ENCODE data around the gene RASGRF2.

RASGRF2 gene

GRCh38 chr5:81142108-81142507, 181.9 kb downstream of the RASGRF2 start:
- DNase-seq, result no peak

- no peak for DNase-seq
Observed at GRCh38 chr5:81145329-81145935, 185.3 kb downstream of the RASGRF2 start.

- no peak for DNase-seq
Observed at GRCh38 chr5:81146031-81146430, 185.9 kb downstream of the RASGRF2 start.

- no peak for DNase-seq
Observed at GRCh38 chr5:81147011-81147885, 187.1 kb downstream of the RASGRF2 start.

DNA sequence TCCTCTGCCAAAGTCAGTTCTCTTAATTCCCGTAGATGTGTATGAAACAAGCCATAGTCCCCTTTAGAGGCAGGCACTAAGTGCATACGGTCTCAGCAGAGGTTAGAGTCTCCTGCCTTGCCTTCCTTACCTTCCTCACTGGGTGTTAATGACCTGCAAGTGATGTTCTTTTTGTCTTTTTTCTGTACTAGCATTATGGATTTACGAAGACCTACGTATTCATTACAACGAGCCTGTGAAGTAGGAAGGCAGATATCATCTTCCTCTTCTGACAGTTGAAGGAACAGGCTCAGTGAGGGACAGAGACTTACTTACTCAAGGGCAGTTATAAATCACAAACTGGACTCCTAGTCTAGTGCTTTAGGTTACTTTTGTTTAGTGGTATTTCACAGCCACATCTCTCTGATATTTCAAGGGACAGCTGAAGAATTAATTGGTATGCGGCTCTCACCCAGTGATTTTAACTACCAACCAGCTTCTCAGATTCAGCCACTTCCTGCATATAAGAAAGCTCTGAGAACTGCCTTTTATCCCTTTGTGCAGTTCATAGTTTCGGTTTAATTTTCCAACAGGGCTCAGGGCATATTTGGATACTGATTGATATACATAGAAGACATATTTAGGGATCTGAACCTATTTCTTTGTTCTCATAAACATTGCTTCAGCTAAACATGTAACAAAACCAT, 187.9 kb downstream of the RASGRF2 start:
- no peak for DNase-seq

GRCh38 chr5:81151546-81151945, 191.4 kb downstream of the RASGRF2 start:
- no peak for DNase-seq

DNA sequence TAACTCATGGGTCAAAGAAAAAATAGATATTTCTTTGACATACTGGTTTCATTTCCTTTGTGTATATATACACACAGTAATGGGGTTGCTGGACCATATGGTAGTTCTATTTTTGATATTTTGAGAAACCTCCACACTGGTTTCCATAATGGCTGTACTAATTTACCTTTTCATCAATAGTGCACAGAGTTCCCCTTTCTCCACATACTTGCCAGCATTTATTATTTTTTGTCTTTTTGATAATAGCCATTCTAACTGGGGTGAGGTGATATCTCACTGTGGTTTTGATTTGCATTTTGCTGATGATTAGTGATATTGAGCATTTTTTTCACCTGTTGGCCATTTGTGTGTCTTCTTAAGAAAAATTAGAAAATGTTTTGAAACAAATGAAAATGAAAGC, 194.6 kb downstream of the RASGRF2 start:
- DNase-seq, result no peak

DNA sequence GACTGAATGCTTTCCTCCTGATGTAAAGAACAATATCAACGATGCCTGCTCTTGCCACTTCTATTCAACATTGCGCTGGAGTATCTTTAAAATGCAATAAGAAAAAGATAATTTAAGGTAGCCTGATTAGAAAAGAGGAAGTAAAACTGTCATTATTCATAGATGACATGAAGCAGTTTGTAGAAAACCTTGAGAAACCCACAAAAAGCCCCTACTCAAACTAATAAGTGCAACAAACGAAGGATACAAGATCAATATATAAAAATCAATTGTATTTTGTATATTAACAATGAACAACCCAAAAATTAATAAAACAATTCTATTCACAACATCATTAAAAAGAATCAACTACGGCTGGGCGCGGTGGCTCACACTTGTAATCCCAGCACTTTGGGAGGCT, 196.6 kb downstream of the RASGRF2 start:
- no peak for DNase-seq

DNA sequence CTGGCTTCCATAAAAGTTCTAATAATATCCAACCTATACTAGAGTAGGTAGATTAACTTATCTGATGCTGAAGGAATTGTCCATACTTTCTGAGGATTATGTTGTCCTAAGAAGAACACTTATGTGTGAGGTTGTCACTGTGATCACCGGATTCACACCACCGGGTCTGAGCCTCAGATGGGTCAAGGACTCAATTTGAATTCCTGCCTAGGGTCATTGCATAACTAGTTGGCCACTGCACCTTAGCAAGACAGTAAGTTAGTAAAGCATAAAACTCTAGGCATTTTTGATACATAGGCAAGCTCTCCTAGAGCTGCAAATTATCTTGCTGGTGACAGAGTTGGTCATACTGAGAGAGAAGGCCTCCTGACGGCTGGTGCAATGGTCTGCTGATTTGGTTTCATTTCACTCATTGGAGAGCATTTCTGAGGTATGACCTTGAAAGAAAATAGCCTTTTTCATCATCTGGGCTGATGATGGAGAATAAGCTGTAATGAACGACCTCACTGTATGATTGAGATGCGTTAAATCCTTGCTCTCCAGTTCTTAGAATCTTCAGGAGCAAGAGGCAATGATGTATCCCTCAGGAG, 200.9 kb downstream of the RASGRF2 start:
- DNase-seq, result no peak

- no peak for DNase-seq
Observed at GRCh38 chr5:81162501-81162900, 202.3 kb downstream of the RASGRF2 start.

DNA sequence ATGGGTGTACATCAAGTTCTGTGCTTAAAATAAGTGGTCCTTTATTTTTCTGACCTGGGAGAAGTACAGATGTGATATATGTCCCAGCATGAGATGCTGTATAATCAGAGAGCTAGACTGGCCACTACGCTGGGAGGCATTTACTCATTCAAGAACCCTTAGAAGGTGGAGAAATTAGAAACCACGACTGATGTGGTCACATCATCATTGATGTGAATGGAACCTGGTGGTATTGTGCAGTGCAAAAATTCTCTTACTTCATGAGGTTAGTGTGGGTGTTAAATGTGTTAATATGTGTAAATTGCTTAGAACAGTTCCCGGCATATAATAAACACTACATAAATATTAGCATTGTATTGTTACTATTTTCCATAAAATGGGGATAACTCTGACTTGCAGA, 203.5 kb downstream of the RASGRF2 start:
- DNase-seq, result no peak

DNA sequence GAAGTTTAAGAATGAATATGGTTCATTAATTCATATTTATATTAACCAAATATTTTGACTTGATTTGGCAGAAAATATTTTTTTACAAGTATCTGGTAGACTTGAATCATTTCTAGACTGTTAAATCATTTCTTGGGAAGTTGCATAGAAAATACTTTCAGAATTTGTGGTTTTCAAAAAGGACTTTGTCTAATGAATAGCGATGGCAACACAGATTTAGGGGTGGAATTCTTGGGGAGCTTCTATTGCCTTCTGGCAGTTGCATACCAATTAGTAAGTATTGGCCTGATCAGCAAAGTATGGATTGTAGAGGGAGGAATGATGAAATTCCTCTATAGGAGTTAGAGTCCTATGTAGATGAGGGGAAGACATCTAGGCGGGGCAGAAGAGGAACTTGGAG, 204.3 kb downstream of the RASGRF2 start:
- DNase-seq, result no peak

GRCh38 chr5:81164936-81165335, 204.8 kb downstream of the RASGRF2 start:
- no peak for DNase-seq

GRCh38 chr5:81165493-81166119, 205.4 kb downstream of the RASGRF2 start:
- no peak for DNase-seq

DNA sequence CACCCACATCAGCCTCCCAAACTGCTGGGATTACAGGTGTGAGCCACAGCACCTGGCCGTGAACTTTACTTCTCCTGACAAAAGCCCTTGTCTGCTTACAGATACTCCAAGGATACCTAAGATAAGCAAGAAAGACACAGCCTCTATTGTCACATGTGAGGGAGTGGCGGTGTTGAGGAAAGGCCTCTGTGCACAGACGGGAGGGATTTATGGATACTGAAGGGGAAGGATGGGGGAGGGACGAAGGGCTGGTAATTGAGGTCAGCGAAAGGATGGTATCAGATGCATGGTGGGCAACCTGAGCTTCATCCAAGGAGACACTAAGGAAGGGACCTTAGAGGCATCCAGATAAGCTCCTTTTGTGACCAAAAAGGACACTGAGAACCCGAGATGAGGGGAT, 206.3 kb downstream of the RASGRF2 start:
- DNase-seq, result no peak

- DNase-seq, result no peak
Observed at GRCh38 chr5:81167078-81167477, 206.9 kb downstream of the RASGRF2 start.

- DNase-seq, result no peak
Observed at GRCh38 chr5:81167544-81167943, 207.4 kb downstream of the RASGRF2 start.

- DNase-seq, result no peak
Observed at GRCh38 chr5:81169924-81170323, 209.8 kb downstream of the RASGRF2 start.

- no peak for DNase-seq
Observed at GRCh38 chr5:81171769-81172168, 211.6 kb downstream of the RASGRF2 start.

GRCh38 chr5:81172710-81173109, 212.5 kb downstream of the RASGRF2 start:
- DNase-seq, result no peak

DNA sequence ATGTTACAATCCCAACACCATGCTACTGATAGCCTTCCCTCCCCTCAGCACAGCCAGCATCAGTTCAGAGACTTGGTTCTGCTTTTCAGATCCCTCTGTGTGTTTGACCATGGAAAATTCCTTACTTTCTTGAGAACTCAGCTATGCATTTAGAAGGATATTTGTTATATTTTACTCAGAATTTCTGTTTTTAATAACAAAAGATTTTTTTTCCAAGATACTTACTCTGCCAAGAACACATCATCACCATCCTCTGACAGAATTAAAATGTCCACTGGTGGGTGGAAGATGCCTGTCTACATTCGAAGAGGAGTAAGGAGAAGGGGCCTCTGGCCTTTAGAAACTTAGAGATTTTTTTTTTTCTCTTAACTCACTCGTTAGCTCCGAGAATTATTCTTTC, 216.9 kb downstream of the RASGRF2 start:
- DNase-seq, result no peak

DNA sequence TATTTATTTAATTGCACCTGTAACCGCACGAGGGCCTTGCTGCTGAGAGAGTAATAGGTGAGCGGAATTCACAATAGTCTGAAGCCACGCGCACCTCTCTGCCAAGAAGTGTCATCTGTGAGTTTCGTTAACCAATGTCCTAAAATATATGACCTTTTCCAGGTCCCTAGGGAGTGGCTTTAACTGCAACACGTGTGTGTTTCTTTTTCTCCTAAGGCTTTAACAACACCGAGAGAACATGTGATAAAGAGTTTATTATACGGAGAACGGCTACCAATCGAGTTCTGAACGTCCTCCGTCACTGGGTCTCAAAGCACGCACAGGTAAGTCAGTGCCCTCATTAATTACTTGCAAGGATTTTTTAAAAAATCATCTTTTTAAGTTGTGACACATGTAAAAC, 219.8 kb downstream of the RASGRF2 start:
- no peak for DNase-seq

Measured in cerebellar nuclear complex (tissue), 1 donor.